Loucy (cell line): ENCODE measurements around the gene CDK19.

Experiments
- H2AFZ ChIP-seq: fragments of 200-600 bp; sonication (generic); 2 replicates; pipeline ENCODE4 v1.6.0; 2016; ENCODE audit warnings: antibody characterized with exemption, mild to moderate bottlenecking, low read length, moderate library complexity
- H3F3A ChIP-seq: fragments of 200-600 bp; 2 replicates; pipeline ENCODE4 v1.6.0; 2016; ENCODE audit warnings: antibody characterized with exemption, low read depth, mild to moderate bottlenecking
- H3K27me3 ChIP-seq: fragments of 200-600 bp; sonication (generic); 2 replicates; pipeline ENCODE4 v1.6.1; 2014; ENCODE audit warnings: low read length, mild to moderate bottlenecking; ENCODE audit not compliant: insufficient read depth, poor library complexity, severe bottlenecking
- H3K36me3 ChIP-seq: fragments of 200-600 bp; sonication (generic); 2 replicates; pipeline ENCODE4 v1.6.1; 2016; ENCODE audit warnings: low read length; ENCODE audit not compliant: insufficient read depth
- H3K4me1 ChIP-seq: fragments of 200-600 bp; sonication (generic); 2 replicates; pipeline ENCODE4 v1.5.1; 2014; ENCODE audit warnings: low read length, mild to moderate bottlenecking; ENCODE audit not compliant: insufficient read depth, poor library complexity, severe bottlenecking
- H3K4me2 ChIP-seq: fragments of 200-600 bp; sonication (generic); 2 replicates; pipeline ENCODE4 v1.6.0; 2014; ENCODE audit warnings: antibody characterized with exemption, low read length, low read depth, mild to moderate bottlenecking; ENCODE audit not compliant: poor library complexity, severe bottlenecking
- H3K4me3 ChIP-seq: fragments of 200-600 bp; sonication (generic); 2 replicates; pipeline ENCODE4 v1.5.1; 2014; ENCODE audit warnings: low read length, mild to moderate bottlenecking, mixed read lengths; ENCODE audit not compliant: poor library complexity, severe bottlenecking
- H3K79me2 ChIP-seq: fragments of 200-600 bp; sonication (generic); 2 replicates; pipeline ENCODE4 v1.6.1; 2014; ENCODE audit warnings: low read length; ENCODE audit not compliant: insufficient read depth
- H3K9ac ChIP-seq: fragments of 200-600 bp; sonication (generic); 2 replicates; pipeline ENCODE4 v1.6.0; 2014; ENCODE audit warnings: mild to moderate bottlenecking, low read depth, low read length, moderate library complexity; ENCODE audit not compliant: poor library complexity, severe bottlenecking
- H3K9me2 ChIP-seq: fragments of 200-600 bp; sonication (generic); replicated peaks from 2 replicates; pipeline ENCODE4 v1.6.1; 2016; ENCODE audit warnings: low read depth, low read length, mixed read lengths
- H3K9me3 ChIP-seq: fragments of 200-600 bp; sonication (generic); 2 replicates; pipeline ENCODE4 v1.6.1; 2014; ENCODE audit warnings: mild to moderate bottlenecking, antibody characterized with exemption, low read length, low read depth; ENCODE audit not compliant: insufficient read depth
- H4K20me1 ChIP-seq: fragments of 200-600 bp; sonication (generic); 2 replicates; pipeline ENCODE4 v1.6.0; 2014; ENCODE audit warnings: antibody characterized with exemption, low read length, mild to moderate bottlenecking; ENCODE audit not compliant: insufficient read depth, poor library complexity, severe bottlenecking
- EZH2phosphoT487 ChIP-seq: fragments of 200-600 bp; IDR thresholded peaks from 2 replicates; pipeline ENCODE4 v1.6.1; 2018; ENCODE audit warnings: antibody characterized with exemption, mild to moderate bottlenecking, moderate library complexity, borderline replicate concordance
- TF ChIP-seq, protein P1 (sequence below): fragments of 200-600 bp; sonication (generic); conservative IDR thresholded peaks from 2 replicates; pipeline ENCODE4 v1.5.1; 2014; ENCODE audit warnings: mild to moderate bottlenecking, antibody characterized with exemption, low read length

The CDK19 gene

DNA sequence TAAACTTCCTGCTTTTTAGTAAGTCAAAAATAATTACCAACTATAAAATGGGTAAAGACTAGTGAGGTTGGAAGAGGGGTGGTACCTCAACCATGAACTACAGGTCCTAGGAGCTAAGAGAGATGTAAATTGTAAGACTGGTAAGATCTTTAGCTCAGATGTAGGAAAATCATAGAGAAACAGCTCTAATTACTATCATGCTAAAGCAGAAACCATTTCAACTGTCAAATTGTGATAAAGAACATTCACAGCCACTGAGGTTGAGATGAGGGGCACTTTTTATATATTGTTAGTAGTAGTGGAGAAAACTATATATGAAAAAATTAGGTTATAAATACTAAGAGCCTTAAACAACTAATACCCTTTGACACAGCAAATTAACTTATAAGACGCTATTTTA lies 20.0 kb downstream of the CDK19 start:
- Histone ChIP-seq H3K9me2 (no peaks in the 10 kb centered on the region), H3K27me3 (no peaks in the 10 kb centered on the region), H3K4me1 (no peaks in the 10 kb centered on the region), H3K79me2 (peaks cover 86% of the 10 kb centered on the region), H3K4me2 (no peak overlapping the region), H3K9ac (no peak overlapping the region), H2AFZ (no peak overlapping the region), H4K20me1 (peaks cover 21% of the 10 kb centered on the region), H3K36me3 (peaks cover 7% of the 10 kb centered on the region; the same call in 1 of the 2 replicates), H3F3A (no peaks in the 10 kb centered on the region), H3K9me3 (no peaks in the 10 kb centered on the region), H3K4me3 (no peak overlapping the region)
- TF ChIP-seq, protein P1, sequence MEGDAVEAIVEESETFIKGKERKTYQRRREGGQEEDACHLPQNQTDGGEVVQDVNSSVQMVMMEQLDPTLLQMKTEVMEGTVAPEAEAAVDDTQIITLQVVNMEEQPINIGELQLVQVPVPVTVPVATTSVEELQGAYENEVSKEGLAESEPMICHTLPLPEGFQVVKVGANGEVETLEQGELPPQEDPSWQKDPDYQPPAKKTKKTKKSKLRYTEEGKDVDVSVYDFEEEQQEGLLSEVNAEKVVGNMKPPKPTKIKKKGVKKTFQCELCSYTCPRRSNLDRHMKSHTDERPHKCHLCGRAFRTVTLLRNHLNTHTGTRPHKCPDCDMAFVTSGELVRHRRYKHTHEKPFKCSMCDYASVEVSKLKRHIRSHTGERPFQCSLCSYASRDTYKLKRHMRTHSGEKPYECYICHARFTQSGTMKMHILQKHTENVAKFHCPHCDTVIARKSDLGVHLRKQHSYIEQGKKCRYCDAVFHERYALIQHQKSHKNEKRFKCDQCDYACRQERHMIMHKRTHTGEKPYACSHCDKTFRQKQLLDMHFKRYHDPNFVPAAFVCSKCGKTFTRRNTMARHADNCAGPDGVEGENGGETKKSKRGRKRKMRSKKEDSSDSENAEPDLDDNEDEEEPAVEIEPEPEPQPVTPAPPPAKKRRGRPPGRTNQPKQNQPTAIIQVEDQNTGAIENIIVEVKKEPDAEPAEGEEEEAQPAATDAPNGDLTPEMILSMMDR: no peak
- TF ChIP-seq EZH2phosphoT487: no peak

DNA sequence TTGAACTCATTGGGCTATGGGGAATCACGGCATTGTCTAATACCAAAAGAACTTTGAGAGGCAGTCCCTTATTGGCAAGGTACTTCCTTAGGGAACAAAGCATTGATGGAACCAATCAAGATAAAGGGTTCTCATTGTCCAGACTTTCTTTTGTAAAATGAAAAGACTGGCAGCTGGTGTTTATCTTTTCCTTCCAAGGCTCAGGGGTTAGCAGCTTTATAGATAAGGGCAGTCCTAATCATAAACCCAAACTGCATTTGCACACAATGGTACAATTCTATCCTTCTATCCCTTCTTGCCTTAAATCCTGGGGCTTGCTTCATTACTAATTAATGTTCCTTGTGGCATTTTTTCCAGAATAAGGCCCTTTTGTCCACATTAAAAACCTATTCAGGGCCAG lies 28.6 kb downstream of the CDK19 start:
- Histone ChIP-seq H3K9me2 (no peaks in the 10 kb centered on the region), H3K9ac (no peak overlapping the region), H3K9me3 (0 out of 2 replicates have a peak, but pooled peaks cover 3% of the 10 kb centered on the region), H3K36me3 (peaks cover 6% of the 10 kb centered on the region), H3K4me3 (no peak overlapping the region), H3K4me1 (no peaks in the 10 kb centered on the region), H3K79me2 (peaks cover 66% of the 10 kb centered on the region; the same call in 1 of the 2 replicates), H3K27me3 (no peaks in the 10 kb centered on the region), H3F3A (no peaks in the 10 kb centered on the region), H2AFZ (no peak overlapping the region), H4K20me1 (peaks cover 4% of the 10 kb centered on the region), H3K4me2 (no peak overlapping the region)
- TF ChIP-seq, protein P1: no peak
- TF ChIP-seq EZH2phosphoT487: no peak

DNA sequence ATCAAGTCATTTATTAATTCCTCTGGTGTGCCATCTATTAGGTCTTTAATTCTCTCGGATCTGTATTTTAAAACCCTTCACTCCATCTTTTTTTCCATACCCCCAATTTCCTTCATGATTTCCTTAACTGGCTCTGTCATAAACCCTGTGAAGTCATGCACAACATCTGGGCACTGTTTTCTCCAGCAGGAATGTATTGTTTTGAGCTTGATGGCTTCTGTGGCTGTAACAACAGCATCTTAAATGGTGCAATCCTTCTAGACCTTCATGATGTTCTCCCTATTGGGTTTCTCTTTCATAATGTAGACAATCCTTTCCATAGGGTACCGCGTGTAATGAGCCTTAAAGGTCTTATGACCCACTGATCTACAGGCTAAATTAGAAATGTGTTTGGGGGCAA lies 29.0 kb downstream of the CDK19 start:
- Histone ChIP-seq H3K4me2 (no peak overlapping the region), H3K4me1 (no peaks in the 10 kb centered on the region), H3F3A (no peaks in the 10 kb centered on the region), H3K9me2 (no peaks in the 10 kb centered on the region), H3K9me3 (0 out of 2 replicates have a peak, but pooled peaks cover 3% of the 10 kb centered on the region), H4K20me1 (peaks cover 5% of the 10 kb centered on the region), H3K27me3 (no peaks in the 10 kb centered on the region), H3K9ac (no peak overlapping the region), H2AFZ (no peak overlapping the region), H3K79me2 (peaks cover 67% of the 10 kb centered on the region), H3K36me3 (peaks cover 6% of the 10 kb centered on the region), H3K4me3 (no peak overlapping the region)
- TF ChIP-seq, protein P1: no peak
- no peak for TF ChIP-seq EZH2phosphoT487
